GM19395 (cell line): Measurements from ENCODE around the gene CD36.

Experiments
- ATAC-seq: cut with Tn5 transposase; IDR thresholded peaks from one replicate; pipeline ENCODE4 v1.9.1; 2021; ENCODE audit warnings: mild to moderate bottlenecking, moderate library complexity; ENCODE audit not compliant: unreplicated experiment

Gene CD36

DNA sequence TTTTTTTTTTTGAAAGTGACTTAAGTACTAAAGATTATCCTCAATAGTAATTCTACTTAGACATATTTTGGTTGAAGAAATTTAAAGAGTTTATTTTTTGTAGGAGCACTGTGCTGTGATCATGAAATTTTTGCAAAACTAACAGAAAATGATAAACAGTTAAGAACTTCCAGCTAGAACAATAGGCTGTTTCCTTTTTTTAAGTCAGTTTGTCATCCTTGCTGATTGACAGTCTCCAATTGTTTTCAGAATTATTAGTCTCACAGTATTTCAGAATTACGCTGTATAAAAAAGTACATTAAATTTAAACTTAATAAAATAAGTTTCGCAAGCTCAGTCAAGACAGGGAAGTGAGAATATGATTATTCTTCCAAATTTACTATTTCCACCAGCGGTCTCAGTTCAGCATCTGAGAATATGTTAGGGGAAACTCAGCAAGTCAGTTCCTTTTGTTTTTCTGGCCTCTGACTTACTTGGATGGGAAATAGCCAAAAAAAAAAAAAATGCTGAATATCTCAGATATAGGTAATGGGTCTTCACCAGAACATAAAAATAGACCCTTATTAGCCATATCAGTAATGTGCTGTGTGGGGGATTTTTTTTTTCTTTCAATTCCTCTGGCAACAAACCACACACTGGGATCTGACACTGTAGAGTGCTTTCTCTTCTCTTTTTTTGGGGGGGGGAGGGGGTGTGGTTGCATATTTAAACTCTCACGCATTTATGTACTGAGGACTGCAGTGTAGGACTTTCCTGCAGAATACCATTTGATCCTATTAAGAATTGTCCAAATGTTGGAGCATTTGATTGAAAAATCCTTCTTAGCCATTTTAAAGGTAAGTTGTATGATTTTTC is at the start of gene CD36:
Gene CD36 (plus strand): TSS at position 732 of the 855 bp plus-strand sequence. CDS start 8,099 bp downstream, outside the sequence.
- peak; percentile 86 for ATAC-seq

DNA sequence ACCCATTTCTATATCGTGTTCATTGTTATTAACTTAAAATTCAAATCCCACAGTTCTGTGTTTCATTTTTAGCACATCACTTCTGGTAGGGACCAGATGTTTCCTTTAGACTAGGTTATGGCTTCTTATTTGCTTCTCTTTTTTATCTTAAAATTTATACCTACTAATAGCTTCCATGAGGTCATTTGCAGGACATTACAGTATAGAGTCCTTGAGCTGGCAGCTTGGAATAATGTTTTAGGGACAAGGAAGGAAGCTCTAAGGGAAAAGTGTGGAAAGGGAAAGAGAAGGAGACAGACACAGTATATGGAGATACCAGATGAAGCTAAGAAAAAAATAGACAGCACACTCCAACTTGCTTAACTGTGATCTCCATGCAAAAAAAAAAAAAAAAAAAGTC is 48.8 kb upstream of the CD36 start:
- ATAC-seq, result no peak

DNA sequence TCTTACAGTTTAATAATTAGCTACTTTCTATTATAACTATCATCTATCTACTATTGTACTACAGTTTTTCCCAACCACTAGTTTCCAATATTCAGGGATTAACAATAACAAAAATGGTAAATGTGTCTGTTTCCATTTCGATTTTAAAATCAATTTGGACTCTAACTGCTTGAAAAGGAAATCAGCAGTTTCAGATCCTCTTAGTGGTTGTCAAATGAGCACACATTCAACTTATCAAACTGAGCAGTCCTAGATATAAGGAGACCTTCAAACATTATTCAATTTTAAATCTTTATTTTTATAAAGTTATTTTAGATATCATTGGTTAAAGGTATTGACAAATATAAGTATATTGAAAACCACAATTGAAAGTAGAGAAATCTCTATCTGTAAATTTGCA is 46.8 kb upstream of the CD36 start:
- ATAC-seq, result no peak

DNA sequence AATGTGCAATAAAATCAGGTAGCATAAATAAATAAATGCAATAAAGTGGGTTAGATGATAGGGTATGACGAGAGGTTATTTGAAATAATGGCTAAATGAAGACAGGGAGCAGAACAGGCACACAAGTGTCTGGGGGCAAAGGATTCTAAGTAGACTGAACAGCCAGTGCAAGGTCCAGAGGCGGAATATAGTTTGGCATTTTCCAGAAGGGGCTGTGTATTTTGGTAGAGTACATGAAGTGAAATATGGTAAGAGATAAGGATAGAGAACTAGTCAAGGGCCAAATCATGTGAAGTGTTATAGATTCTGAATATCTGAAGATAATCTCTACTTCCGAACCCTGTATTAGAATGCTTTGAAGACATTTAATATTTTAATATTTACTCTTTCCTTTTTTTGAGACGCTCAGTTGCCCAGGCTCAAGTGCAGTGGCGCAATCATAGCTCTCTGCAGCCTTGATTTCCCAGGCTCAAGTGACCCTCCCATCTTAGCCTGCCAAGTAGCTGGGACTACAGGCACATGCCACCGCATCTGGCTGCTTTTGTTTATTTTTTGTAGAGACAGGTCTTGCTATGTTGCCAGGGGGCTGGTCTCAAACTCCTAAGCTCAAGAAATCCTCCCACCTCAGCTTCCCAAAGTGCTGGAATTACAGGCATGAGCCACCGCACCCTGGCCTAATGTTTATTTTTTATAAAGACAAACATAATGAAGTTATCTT is 44.4 kb upstream of the CD36 start:
- no peak for ATAC-seq

DNA sequence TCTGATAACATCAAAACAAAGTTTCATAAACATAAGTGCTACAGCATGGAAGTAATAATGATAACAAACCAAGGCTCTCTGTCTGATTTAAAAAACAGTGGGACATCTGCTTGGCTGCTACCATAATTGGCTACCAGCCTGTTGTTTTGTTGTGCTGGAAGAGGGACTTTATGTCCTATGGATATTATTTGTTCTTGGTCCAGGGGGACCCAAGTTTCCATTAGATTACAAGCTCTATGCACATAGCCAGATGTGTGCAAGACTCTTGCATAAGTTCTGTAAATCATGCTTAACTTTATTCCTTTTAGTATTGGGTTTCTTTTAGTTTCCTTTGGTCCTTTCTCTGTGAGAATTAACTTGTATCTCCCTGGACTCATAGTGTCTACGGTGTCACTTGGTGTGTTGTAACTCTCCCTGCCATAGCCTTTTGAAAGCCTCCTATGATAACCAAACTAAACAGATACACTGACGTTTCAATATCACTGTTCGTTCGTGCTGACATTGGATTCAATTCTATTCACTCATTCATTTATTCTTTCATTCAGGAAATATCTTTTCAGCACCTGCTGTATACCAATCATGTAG is 41.4 kb upstream of the CD36 start:
- no peak for ATAC-seq

DNA sequence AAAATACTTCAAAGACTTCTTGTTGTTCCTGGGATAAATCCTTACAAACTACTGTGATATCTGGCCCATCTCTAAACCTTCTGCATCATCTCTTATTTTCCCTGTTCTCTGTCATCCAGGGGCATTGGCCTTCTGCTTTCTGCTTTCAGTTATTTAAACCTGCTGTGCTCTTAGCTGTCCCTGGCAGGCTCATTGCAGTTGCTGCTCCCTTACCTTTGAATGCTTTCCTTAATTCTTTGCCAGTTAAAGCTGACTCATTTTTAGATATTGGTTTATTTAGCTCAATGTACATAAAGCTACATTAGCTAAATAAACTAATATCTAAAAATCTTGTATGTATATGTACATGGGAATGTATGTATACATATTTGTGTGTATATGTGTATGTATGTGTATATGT is 40.6 kb upstream of the CD36 start:
- ATAC-seq, result no peak

DNA sequence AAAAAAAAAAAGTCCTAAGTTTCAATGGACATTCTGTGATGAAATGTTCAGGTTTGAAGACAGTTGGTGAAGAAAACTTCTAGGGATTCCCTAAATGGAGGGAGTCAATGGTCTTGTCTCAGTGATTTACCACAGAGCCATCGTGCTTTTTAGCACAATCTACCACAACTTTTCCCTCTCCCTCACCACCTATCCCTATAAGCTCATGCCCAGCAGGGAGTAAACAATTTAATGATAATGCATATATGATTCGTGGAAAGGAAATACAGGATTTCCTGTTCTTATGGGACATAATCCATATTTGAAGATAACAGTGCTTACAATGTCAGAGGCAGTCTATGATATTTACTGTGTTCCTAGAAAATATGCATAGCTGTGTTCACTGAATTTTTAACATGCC is 38.4 kb upstream of the CD36 start:
- ATAC-seq, result no peak

DNA sequence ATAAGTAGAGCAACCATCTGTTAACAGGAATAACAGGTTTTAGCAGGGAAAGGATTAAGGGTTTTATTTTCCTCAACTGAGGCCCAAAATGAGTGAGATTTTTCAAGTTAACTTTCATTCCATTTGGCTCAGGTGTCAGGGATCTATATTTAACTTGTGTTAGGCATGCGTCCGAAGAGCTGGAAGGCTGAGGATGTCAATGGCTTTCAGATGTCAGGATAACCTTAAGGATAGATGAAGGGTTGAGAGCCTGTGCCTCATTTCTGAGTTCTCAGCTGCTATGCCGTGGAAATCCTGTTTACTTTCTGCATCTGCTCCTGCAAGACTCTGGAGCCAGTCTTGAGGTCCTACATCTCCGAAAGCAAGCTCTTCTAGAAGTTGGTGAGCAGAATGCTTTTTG is 36.4 kb upstream of the CD36 start:
- no peak for ATAC-seq

DNA sequence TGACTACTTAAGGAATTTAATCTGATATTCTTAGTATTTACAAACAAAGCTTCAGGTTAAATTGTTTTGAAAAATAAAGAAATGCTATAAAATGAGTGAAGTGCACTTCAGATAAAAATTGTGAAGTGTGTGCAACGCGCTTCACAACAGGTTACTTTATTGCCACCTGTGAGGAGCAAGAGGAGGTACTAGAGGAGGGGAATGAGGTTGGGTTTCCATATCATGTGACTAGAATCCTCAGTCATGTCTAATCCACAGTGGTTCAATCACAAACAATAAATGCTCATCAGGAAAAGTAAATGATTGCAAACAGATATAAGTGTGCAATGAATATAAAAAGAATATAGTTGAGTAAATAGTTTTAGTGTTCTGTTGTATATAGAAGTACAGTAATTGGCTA is 34.5 kb upstream of the CD36 start:
- no peak for ATAC-seq

DNA sequence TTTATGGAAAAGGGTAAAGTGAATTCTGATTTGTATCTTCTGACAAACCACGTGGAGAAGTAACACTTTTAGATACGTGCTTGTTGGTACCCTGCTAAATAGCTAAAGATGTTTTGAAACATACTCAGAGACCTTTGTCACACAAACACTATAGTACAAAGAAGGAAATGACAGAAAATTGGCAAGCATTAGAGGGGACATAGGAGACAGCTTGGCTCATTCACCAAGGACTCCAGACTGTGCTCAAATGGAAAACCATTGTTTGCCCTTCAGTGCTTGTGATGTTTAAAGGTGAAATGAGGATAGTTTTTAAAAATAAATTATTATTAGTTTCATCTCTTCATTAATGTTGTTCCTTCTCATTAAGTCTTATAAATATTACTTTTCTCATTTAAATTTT is 34.0 kb upstream of the CD36 start:
- no peak for ATAC-seq

DNA sequence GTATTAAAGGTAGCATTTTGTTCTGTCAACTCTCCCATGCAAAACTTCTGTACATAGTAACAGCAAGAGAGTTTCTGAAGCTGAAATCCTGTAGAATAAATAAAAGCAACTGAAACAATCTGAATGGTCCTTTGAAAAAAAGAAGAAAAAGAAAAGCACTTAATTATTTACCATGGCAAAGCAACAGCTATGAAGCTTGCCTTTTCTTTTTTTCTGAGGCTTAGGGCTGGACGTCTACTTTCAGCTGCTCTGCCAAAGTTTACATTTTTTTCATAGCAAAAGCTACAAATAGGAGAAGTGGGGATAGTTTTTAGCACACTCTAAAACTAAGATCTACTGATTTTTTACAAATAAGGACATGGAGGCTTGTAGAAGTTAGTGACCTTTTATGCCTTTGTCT is 31.3 kb upstream of the CD36 start:
- ATAC-seq, result no peak

DNA sequence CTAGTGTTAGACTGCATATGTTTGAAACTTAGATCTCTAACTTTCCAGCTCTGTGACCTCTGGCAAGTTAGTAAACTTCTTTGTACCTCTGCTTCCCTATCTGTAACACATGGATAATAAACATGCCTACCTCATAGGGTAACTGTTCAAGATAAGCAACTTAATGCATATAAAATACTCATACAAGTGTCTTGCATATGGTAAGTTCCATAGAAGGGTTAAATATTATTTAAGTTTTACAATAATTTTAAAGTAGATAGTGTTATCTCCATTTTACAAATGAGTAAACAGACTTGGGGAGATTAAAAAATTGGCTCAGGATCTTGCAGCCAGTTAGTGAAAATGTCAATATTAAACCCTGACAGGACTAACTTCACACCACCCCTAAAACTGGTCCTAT is 30.1 kb upstream of the CD36 start:
- ATAC-seq, result no peak

DNA sequence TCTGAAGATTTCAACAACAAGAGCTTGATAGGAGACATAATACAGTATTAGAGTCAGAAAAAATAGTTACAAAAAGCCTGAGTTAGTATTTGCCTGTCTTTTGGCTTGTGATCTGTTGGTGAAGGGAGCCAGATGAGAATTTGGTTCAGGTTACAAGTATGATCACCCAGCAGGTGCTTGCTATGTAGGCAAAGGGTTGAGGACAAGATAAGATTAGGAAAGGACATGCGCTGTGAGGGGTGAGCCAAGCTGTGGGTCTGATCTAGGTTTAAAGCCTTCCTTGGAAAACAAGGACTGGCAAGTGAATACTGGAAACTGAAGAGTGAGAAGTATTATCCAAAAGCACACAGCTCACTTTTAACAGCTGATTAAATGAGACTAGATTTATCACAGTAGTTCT is 28.7 kb upstream of the CD36 start:
- ATAC-seq, result no peak

DNA sequence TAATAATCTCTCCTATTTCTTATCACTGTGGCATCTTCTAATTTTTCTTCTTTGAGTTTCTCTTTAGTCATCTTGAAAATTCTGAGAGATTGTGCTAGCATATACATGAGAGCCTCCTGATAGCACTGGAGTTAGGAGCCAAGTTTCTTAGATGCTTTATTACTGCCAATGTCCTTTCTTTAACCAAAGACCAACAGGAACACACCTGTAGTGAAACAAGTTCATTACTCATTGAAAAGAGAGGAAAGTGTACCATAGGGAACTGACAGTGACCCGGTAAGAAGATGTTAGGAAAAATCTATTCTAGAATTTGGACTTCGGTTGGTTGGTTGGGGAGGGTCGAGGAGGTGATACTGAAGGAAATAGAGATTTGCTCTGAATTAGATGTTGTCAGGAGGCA is 27.1 kb upstream of the CD36 start:
- no peak for ATAC-seq

DNA sequence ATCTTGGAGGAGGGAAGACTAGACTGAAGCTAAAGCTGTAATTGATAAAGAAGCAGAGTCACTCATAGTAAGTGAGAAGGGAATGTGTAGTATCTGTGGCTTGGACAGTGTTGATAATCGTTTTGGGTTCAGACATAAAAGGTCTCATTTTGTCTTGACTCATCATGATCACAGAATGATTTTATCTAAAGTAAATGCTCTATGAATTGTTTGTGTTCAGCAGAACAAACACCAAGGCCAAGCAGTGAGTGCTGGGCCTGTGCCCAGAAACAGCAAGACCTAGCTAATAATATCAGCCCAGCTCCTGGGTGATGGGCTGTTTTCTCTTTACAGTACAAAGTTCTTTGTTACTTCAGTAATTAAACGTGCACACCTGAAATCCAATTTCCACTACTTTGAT is 26.7 kb upstream of the CD36 start:
- no peak for ATAC-seq

DNA sequence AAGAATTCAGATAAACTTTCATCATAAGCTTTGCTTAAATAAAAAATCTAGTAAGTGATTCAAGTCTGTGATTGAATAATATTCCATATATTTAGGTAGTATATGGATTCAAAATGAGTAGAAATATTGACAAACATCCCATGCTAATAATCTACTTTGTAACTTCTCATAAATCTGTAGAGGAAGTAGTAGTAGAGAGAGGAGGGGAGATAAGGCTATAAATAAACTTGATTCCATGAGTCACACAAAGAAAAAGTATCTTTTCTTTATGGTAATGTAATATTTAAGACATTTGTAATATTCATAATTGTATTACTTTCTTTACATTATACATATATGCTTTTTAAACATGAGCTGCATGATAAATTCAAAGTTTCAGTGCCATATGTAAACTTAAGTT is 25.6 kb upstream of the CD36 start:
- ATAC-seq, result no peak

DNA sequence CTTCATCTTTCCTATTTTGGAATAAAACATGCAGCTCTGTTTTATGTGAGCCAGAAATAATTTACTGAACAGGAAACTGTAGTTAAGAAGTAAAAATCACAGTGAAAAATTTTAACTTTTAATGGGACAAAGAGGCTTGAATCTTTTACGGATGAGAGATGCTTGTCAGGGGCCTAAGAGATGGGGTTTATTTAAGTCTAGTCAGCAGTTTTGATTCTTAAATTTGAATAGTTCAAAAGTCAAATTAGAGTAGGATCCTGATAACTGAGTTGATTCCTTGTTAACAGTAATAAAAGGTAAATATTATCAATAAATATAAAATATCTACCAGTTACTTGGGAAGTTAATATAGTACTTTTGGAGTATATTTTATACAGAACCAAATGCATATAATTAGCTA is 24.9 kb upstream of the CD36 start:
- ATAC-seq, result no peak

DNA sequence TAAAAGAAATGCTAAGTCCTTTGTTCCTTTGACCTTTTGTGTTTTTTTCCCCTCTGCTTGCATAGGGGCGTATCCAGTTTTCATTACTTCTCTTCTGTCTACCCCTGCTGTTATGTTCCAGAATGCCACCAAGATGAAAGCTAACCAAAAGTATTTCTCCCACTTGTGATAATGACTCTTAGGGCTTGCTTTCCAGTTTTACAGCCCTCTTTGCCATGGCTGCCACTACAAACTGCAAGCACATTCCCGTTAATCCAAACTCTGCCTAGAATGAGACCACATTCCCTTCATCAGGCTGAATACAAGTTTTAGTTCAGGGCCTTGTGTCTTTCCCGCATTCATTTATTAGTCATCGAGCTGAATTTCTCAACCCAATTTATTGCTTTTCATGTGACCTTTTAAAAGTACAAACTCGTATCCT is 23.6 kb upstream of the CD36 start:
- no peak for ATAC-seq

DNA sequence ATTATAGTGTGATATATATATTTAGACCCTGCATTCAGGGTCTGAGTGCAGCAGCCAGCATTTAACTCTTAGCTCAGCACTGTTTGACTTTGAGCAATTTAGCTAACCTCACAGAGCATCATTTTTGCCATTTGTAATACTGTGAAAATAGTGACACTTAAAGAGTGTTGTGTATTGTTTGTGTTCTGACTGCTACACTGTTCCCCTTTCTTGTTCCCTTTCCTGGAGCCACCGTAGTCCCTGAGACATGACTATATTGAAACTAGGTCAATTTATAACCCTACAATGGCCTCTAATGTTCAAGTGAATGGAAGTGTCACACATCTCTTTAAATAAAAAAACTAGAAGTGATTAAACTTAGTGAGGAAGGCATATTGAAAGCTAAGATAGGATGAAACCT is 20.3 kb upstream of the CD36 start:
- ATAC-seq, result no peak

DNA sequence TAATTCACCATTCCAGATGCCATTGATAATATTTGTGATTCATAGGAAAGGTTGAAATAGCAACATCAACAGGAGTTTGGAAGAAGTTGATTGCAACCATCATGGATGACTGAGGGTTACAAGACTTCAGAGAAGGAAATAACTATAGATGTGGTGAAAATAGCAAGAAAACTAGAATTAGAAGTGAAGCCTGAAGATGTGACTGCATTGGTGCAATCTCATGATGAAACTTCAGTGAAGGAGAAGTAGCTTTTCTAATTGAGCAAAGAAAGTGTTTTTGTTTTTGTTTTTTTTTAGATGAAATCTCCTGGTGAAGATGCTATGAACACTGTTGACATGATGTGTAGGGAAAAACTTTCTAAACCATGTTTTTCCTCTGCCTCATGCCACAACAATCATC is 18.7 kb upstream of the CD36 start:
- ATAC-seq, result no peak

DNA sequence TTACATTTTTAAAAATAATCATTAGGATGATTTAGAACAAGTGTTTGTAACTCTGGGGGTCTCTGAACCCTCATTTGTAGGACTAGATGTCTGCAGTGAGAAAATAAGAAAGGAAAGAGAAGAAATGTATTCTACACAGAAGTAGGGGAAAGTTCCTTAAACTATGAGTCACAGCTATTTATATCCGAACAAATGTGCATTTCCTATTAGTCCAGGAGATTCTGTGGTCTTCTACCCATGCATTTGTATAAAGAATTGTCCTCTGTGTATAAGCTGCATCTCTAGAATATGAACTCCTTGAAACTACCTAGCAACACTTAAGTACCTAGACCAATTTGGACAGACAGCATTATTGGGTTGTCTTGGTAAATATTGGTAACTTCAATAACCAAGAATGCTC is 15.9 kb upstream of the CD36 start:
- ATAC-seq, result no peak
